ENCODE results near the gene RAD51B. TPM values are rescaled to one million over a fixed set of nuclear protein-coding genes. Genes with fewer than 3 reads are reported as not detected.

Gene RAD51B
- polyA plus RNA-seq, 3 donors, result 3.6 to 11.6 (median 9.4) TPM

- no peaks in the 10 kb centered on the region for H3K36me3 ChIP-seq (replicated peaks in 1 of 2; ENCODE audit: control insufficient read depth in 1 of 2, insufficient read depth in 2 of 2, low read length in 2 of 2)
- no peaks in the 10 kb centered on the region for H3K27me3 ChIP-seq (ENCODE audit: control insufficient read depth in 2 of 2, insufficient read depth in 2 of 2, low read length in 2 of 2)
- H3K27me3 Mint-ChIP-seq (ENCODE audit: low read depth in 3 of 3), result peaks cover 0 to under 1% (median 0%) of the 10 kb centered on the region in 3 donors
- no peaks in the 10 kb centered on the region for H3K79me2 ChIP-seq (ENCODE audit: insufficient read depth, low read length)
- H3K9me3 Mint-ChIP-seq, result peaks cover 0 to 2% (median 0%) of the 10 kb centered on the region in 7 donors
- no peak overlapping the region for H3K4me3 ChIP-seq (replicated peaks in 1 of 3; ENCODE audit: low read depth in 2 of 3, low read length in 3 of 3)
- H3K36me3 Mint-ChIP-seq, result no peaks in the 10 kb centered on the region
- WGBS (ENCODE audit: insufficient coverage), result no CpG with 5 or more reads among the region's 2 CpGs
- no peak overlapping the region for H3K9ac ChIP-seq (ENCODE audit: insufficient read depth, low read length, poor library complexity, severe bottlenecking)
- no peak for TF ChIP-seq CTCF (IDR thresholded peaks at IDR 0.05)
- H3K27ac ChIP-seq (ENCODE audit: low read depth in 1 of 2, low read length in 2 of 2), result no peak overlapping the region
- H3K4me1 ChIP-seq (ENCODE audit: control insufficient read depth in 1 of 2, insufficient read depth in 2 of 2, low read length in 2 of 2), result no peaks in the 10 kb centered on the region
- H3K9me3 ChIP-seq (replicated peaks in 1 of 2; ENCODE audit: control insufficient read depth in 1 of 2, insufficient read depth in 1 of 2, low read length in 2 of 2), result no peaks in the 10 kb centered on the region
- intact Hi-C loops (cut with micrococcal nuclease), result no loop called here
- no peak overlapping the region for H3K27ac Mint-ChIP-seq
- no peak overlapping the region for H3K4me2 ChIP-seq (replicated peaks; ENCODE audit: extremely low read depth, low read length, poor library complexity, severe bottlenecking)
- H4K20me1 ChIP-seq (ENCODE audit: insufficient read depth, low read length), result no peaks in the 10 kb centered on the region
- no peak overlapping the region for H2AFZ ChIP-seq (ENCODE audit: insufficient read depth, low read depth, low read length, poor library complexity, severe bottlenecking)
- no peak overlapping the region for H3K4me3 Mint-ChIP-seq
- no peak for DNase-seq
- no peaks in the 10 kb centered on the region for H3K4me1 Mint-ChIP-seq
Measured at GRCh38 chr14:67911562-67911961, 92.0 kb downstream of the RAD51B start.

GRCh38 chr14:67916430-67916829, 96.9 kb downstream of the RAD51B start:
- no peak for TF ChIP-seq CTCF (IDR thresholded peaks at IDR 0.05)
- Mint-ChIP-seq H3K27me3 (ENCODE audit: low read depth in 3 of 3) (peaks cover 0 to 1% (median 0%) of the 10 kb centered on the region in 3 donors), H3K4me3 (no peak overlapping the region), H3K9me3 (no peaks in the 10 kb centered on the region), H3K36me3 (no peaks in the 10 kb centered on the region), H3K4me1 (no peaks in the 10 kb centered on the region), H3K27ac (no peak overlapping the region)
- Histone ChIP-seq H2AFZ (ENCODE audit: insufficient read depth, low read depth, low read length, poor library complexity, severe bottlenecking) (no peak overlapping the region), H3K27ac (ENCODE audit: low read depth in 1 of 2, low read length in 2 of 2) (no peak overlapping the region), H3K36me3 (replicated peaks in 1 of 2; ENCODE audit: control insufficient read depth in 1 of 2, insufficient read depth in 2 of 2, low read length in 2 of 2) (no peaks in the 10 kb centered on the region), H3K4me2 (replicated peaks; ENCODE audit: extremely low read depth, low read length, poor library complexity, severe bottlenecking) (no peak overlapping the region), H3K4me3 (replicated peaks in 1 of 3; ENCODE audit: low read depth in 2 of 3, low read length in 3 of 3) (no peak overlapping the region), H3K4me1 (ENCODE audit: control insufficient read depth in 1 of 2, insufficient read depth in 2 of 2, low read length in 2 of 2) (no peaks in the 10 kb centered on the region), H3K27me3 (ENCODE audit: control insufficient read depth in 2 of 2, insufficient read depth in 2 of 2, low read length in 2 of 2) (no peaks in the 10 kb centered on the region), H4K20me1 (ENCODE audit: insufficient read depth, low read length) (no peaks in the 10 kb centered on the region), H3K79me2 (ENCODE audit: insufficient read depth, low read length) (no peaks in the 10 kb centered on the region), H3K9ac (ENCODE audit: insufficient read depth, low read length, poor library complexity, severe bottlenecking) (no peak overlapping the region), H3K9me3 (replicated peaks in 1 of 2; ENCODE audit: control insufficient read depth in 1 of 2, insufficient read depth in 1 of 2, low read length in 2 of 2) (no peaks in the 10 kb centered on the region)
- 100% methylated on average over 3 of the region's 4 CpGs for WGBS (ENCODE audit: insufficient coverage)
- no peak for DNase-seq
- intact Hi-C loops (cut with micrococcal nuclease), result no loop called here
